ENCODE measurements around the gene ADNP. TPM values are rescaled to one million over a fixed set of nuclear protein-coding genes. Genes with fewer than 3 reads are reported as not detected.

The ADNP gene
- total and polyA plus RNA-seq, 2 of the 13 experiments (the other 11 are each of a cell fraction or from before 2014, with no cell fraction given), result 21.0 to 21.5 TPM

GRCh38 chr20:50957798-50958614 lies 26.8 kb upstream of the ADNP start, which contains the start of gene DPM1 (continued):
- TF ChIP-seq ZNF574 (CRISPR knock-in tag; IDR thresholded peaks at IDR 0.05), result peak; percentile 94
- no peak for TF ChIP-seq RFX3 (CRISPR knock-in tag; IDR thresholded peaks at IDR 0.05)
- TF ChIP-seq MEF2D (CRISPR knock-in tag; IDR thresholded peaks at IDR 0.05), result peak; percentile 83
- TF ChIP-seq NBN (conservative IDR thresholded peaks at IDR 0.05), result no peak
- TF ChIP-seq TFDP1 (CRISPR knock-in tag; IDR thresholded peaks at IDR 0.05; ENCODE audit: borderline replicate concordance), result peak; percentile 80; the same call in 1 of the 2 replicates
- no peak; the same call in 1 of the 2 replicates for TF ChIP-seq ZNF34 (CRISPR knock-in tag; IDR thresholded peaks at IDR 0.05; ENCODE audit: borderline replicate concordance)
- no peak for TF ChIP-seq AKNA (CRISPR knock-in tag; IDR thresholded peaks at IDR 0.05; ENCODE audit: borderline replicate concordance)
- peak; percentile 1; the same call in 1 of the 2 replicates for TF ChIP-seq ZNF747 (CRISPR knock-in tag; IDR thresholded peaks at IDR 0.05; ENCODE audit: borderline replicate concordance)
- TF ChIP-seq, protein P1, sequence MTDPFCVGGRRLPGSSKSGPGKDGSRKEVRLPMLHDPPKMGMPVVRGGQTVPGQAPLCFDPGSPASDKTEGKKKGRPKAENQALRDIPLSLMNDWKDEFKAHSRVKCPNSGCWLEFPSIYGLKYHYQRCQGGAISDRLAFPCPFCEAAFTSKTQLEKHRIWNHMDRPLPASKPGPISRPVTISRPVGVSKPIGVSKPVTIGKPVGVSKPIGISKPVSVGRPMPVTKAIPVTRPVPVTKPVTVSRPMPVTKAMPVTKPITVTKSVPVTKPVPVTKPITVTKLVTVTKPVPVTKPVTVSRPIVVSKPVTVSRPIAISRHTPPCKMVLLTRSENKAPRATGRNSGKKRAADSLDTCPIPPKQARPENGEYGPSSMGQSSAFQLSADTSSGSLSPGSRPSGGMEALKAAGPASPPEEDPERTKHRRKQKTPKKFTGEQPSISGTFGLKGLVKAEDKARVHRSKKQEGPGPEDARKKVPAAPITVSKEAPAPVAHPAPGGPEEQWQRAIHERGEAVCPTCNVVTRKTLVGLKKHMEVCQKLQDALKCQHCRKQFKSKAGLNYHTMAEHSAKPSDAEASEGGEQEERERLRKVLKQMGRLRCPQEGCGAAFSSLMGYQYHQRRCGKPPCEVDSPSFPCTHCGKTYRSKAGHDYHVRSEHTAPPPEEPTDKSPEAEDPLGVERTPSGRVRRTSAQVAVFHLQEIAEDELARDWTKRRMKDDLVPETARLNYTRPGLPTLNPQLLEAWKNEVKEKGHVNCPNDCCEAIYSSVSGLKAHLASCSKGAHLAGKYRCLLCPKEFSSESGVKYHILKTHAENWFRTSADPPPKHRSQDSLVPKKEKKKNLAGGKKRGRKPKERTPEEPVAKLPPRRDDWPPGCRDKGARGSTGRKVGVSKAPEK (CRISPR knock-in tag; IDR thresholded peaks at IDR 0.05; ENCODE audit: borderline replicate concordance), result no peak; the same call in 1 of the 2 replicates
- TF ChIP-seq POLR2G (IDR thresholded peaks at IDR 0.05; ENCODE audit: low read depth, low read length), result peak; percentile 99
- TF ChIP-seq BRF2 (CRISPR knock-in tag; IDR thresholded peaks at IDR 0.05), result no peak
- peak; percentile 92; the same call in 1 of the 2 replicates for TF ChIP-seq ZNF83 (CRISPR knock-in tag; IDR thresholded peaks at IDR 0.05; ENCODE audit: borderline replicate concordance)
- no peak for TF ChIP-seq ZNF672 (CRISPR knock-in tag; IDR thresholded peaks at IDR 0.05)

Measured in HepG2 (cell line).